Vagina (tissue), 2 donors: ENCODE measurements around the gene KIF3B. TPM values are rescaled to one million over a fixed set of nuclear protein-coding genes. Genes with fewer than 3 reads are reported as not detected.

Source experiments
- DNase-seq, 2 donors: peaks; one replicate each; pipeline ENCODE4 v3.0.0-alpha.2; 2017; ENCODE audit errors: extremely low spot score in 2 of 2
- H3K27ac ChIP-seq: fragments of 200-600 bp; sonication (generic); one replicate; pipeline ENCODE4 v1.5.1; 2019
- H3K27me3 ChIP-seq: fragments of 200-600 bp; sonication (generic); one replicate; pipeline ENCODE4 v1.5.1; 2019
- H3K36me3 ChIP-seq, 2 donors: fragments of 200-600 bp; sonication (generic); one replicate each; pipeline ENCODE4 v1.5.1; 2017 to 2019
- H3K4me1 ChIP-seq: fragments of 200-600 bp; sonication (generic); one replicate; pipeline ENCODE4 v1.5.1; 2019
- H3K4me3 ChIP-seq, 2 donors: fragments of 200-600 bp; sonication (generic); 1 replicate in 1 of 2; 2 replicates in 1 of 2; pipeline ENCODE4 v1.5.1; 2016 to 2019
- H3K9me3 ChIP-seq: fragments of 200-600 bp; sonication (generic); one replicate; pipeline ENCODE4 v1.5.1; 2019
- POLR2A ChIP-seq, 2 donors: fragments of 450-650 bp; IDR thresholded peaks; one replicate each; pipeline ENCODE4 v1.6.1; 2017; ENCODE audit warnings: antibody characterized with exemption in 2 of 2, mild to moderate bottlenecking in 2 of 2, moderate library complexity in 2 of 2
- POLR2AphosphoS5 ChIP-seq, 2 donors: sonication (generic); formaldehyde crosslinking; IDR thresholded peaks; one replicate each; pipeline ENCODE4 v1.9.0; 2017; ENCODE audit warnings: antibody characterized with exemption in 2 of 2, mild to moderate bottlenecking in 2 of 2, low read depth in 1 of 2; ENCODE audit not compliant: insufficient read depth in 1 of 2
- intact Hi-C: fragments of 100-400 bp; cut with DNase I; formaldehyde crosslinking; loops from one replicate; pipeline ENCODE4 v1.15.1; 2023
- total RNA-seq: library from RNA; depleted of rRNA; stranded (reverse); fragments of >200 nt; gene quantifications from one replicate; pipeline ENCODE4 v1.2.3, GENCODE V29; 2016
- TF ChIP-seq, protein P1 (sequence below), 3 experiments: fragments of 450-650 bp in 2 of 3; fragments of 200-600 bp in 1 of 3; sonication (generic) in 1 of 3; IDR thresholded peaks; one replicate each; pipeline ENCODE4 v1.5.1; 2017 to 2019; ENCODE audit warnings: antibody characterized with exemption in 3 of 3, mild to moderate bottlenecking in 2 of 3, moderate library complexity in 2 of 3

The KIF3B gene
- total RNA-seq, 1 donor from 2014 or later: 16.2 TPM

DNA sequence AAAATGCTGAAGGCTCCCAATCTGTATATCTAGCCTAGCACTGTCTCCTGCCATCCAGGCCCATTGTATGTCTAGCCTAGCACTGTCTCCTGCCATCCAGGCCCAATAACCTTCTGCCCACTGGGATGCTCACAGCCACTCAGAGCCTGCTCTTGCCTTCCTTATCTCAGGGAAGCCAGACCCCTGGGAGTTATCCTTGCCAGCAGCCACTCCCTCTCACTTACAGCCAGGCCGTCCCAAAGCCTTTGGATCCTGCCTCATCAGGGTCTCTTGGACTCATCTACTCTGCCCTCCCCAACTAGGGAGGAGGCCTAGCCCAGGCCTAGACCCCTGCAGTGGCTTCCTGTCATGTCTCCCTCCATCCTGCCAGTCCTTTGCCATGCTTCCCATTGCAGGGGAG lies 37.3 kb downstream of the KIF3B start:
- Histone ChIP-seq H3K36me3 (peaks cover 3 to 32% of the 10 kb centered on the region in 2 donors), H3K4me1 (no peaks in the 10 kb centered on the region), H3K27me3 (no peaks in the 10 kb centered on the region), H3K27ac (no peak overlapping the region), H3K4me3 (no peak overlapping the region), H3K9me3 (no peaks in the 10 kb centered on the region)
- no peak for TF ChIP-seq POLR2A (IDR thresholded peaks at IDR 0.05)
- TF ChIP-seq POLR2AphosphoS5 (IDR thresholded peaks at IDR 0.05; ENCODE audit: insufficient read depth in 1 of 2, low read depth in 1 of 2): no peak
- TF ChIP-seq, protein P1, sequence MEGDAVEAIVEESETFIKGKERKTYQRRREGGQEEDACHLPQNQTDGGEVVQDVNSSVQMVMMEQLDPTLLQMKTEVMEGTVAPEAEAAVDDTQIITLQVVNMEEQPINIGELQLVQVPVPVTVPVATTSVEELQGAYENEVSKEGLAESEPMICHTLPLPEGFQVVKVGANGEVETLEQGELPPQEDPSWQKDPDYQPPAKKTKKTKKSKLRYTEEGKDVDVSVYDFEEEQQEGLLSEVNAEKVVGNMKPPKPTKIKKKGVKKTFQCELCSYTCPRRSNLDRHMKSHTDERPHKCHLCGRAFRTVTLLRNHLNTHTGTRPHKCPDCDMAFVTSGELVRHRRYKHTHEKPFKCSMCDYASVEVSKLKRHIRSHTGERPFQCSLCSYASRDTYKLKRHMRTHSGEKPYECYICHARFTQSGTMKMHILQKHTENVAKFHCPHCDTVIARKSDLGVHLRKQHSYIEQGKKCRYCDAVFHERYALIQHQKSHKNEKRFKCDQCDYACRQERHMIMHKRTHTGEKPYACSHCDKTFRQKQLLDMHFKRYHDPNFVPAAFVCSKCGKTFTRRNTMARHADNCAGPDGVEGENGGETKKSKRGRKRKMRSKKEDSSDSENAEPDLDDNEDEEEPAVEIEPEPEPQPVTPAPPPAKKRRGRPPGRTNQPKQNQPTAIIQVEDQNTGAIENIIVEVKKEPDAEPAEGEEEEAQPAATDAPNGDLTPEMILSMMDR (IDR thresholded peaks at IDR 0.05): no peak
- intact Hi-C loops: no loop called here
- no peak for DNase-seq

DNA sequence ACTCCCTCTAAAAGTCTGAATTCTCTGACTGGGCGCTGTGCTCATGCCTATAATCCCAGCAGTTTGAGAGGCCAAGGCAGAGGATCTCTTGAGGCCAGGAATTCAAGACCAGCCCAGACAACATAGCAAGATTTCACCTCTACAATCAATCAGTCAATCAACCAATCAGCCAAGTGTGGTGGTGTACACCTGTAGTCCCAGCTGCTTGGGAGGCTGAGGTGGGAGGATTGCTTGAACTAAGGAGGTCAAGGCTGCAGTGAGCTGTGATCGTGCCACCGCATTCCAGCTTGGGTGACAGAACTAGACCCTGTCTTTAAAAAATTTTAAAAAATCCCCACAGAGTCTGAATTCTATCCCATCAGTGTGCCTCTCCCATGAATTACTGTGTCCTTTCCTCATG lies 37.9 kb downstream of the KIF3B start:
- Histone ChIP-seq H3K4me3 (no peak overlapping the region), H3K27me3 (no peaks in the 10 kb centered on the region), H3K36me3 (peaks cover 3 to 26% of the 10 kb centered on the region in 2 donors), H3K9me3 (no peaks in the 10 kb centered on the region), H3K4me1 (no peaks in the 10 kb centered on the region), H3K27ac (no peak overlapping the region)
- intact Hi-C loops: no loop called here
- no peak for DNase-seq
- TF ChIP-seq, protein P1 (IDR thresholded peaks at IDR 0.05): no peak
- TF ChIP-seq POLR2A (IDR thresholded peaks at IDR 0.05) (no peak), POLR2AphosphoS5 (IDR thresholded peaks at IDR 0.05; ENCODE audit: insufficient read depth in 1 of 2, low read depth in 1 of 2) (no peak)

DNA sequence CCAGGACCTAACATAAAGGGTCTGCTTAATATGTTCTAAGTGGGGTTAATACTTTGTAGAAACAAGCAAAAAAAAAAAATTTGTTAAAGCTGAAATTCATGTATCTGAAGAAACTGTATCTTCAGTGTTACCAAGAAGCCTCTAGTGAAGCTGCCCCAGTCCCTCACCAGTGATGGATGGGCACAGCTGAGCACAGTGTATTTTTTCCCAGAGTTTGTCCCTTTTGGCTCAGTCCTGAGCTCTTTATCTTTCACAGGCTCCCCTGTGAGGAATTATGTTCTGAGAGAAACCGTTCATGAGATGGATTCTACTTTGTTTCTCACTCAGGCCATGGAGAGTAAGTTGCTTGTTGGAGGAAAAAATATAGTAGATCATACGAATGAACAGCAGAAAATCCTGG lies 38.4 kb downstream of the KIF3B start:
- H3K36me3 ChIP-seq: peaks cover 3 to 21% of the 10 kb centered on the region in 2 donors
- no peaks in the 10 kb centered on the region for H3K27me3 ChIP-seq
- TF ChIP-seq POLR2AphosphoS5 (IDR thresholded peaks at IDR 0.05; ENCODE audit: insufficient read depth in 1 of 2, low read depth in 1 of 2): no peak
- TF ChIP-seq, protein P1 (IDR thresholded peaks at IDR 0.05): no peak
- no peak for TF ChIP-seq POLR2A (IDR thresholded peaks at IDR 0.05)
- H3K4me1 ChIP-seq: no peaks in the 10 kb centered on the region
- DNase-seq: no peak
- no peak overlapping the region for H3K27ac ChIP-seq
- intact Hi-C loops: no loop called here
- no peak overlapping the region for H3K4me3 ChIP-seq
- H3K9me3 ChIP-seq: no peaks in the 10 kb centered on the region

DNA sequence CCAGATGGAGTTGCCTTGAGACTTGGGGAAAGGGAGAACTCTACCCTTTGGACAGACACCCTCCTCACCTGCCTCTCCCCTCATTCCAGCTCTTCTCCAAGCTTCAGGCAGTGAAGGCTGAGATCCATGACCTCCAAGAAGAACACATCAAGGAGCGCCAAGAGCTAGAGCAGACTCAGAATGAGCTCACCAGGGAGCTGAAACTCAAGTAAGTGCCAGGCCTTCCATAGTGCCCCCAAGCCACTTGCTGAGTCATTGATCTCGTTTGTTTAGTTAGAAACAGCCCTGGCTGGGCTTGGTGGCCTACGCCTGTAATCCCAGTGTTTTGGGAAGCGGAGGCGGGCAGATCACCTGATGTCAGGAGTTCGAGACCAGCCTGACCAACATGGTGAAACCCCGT lies 39.2 kb downstream of the KIF3B start:
- intact Hi-C loops: no loop called here
- H3K9me3 ChIP-seq: no peaks in the 10 kb centered on the region
- H3K36me3 ChIP-seq: peaks cover 3 to 20% of the 10 kb centered on the region in 2 donors
- H3K4me1 ChIP-seq: no peaks in the 10 kb centered on the region
- no peak for DNase-seq
- no peak overlapping the region for H3K4me3 ChIP-seq
- no peaks in the 10 kb centered on the region for H3K27me3 ChIP-seq
- no peak overlapping the region for H3K27ac ChIP-seq
- TF ChIP-seq POLR2A (IDR thresholded peaks at IDR 0.05) (no peak), POLR2AphosphoS5 (IDR thresholded peaks at IDR 0.05; ENCODE audit: insufficient read depth in 1 of 2, low read depth in 1 of 2) (no peak)
- TF ChIP-seq, protein P1 (IDR thresholded peaks at IDR 0.05): no peak

DNA sequence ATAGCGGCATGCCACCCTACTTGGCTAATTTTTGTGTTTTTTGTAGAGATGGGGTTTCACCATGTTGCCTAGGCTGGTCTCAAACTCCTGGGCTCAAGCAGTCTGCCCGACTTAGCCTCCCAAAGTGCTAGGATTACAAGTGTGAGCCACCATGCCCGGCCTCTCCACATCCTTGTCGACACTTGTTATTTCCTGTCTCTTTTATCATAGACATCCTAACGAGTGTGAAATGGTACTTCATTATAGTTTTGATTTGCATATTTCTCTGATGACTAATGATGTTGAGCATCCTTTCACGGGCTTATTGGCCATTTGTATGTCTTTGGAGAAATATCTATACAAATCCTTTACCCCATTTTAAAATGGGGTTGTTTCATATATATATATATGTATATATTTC lies 41.6 kb downstream of the KIF3B start:
- Histone ChIP-seq H3K27ac (no peak overlapping the region), H3K27me3 (no peaks in the 10 kb centered on the region), H3K9me3 (no peaks in the 10 kb centered on the region), H3K36me3 (peaks cover 3 to 20% of the 10 kb centered on the region in 2 donors), H3K4me1 (no peaks in the 10 kb centered on the region), H3K4me3 (no peak overlapping the region)
- TF ChIP-seq POLR2A (IDR thresholded peaks at IDR 0.05): no peak
- TF ChIP-seq, protein P1 (IDR thresholded peaks at IDR 0.05): no peak
- TF ChIP-seq POLR2AphosphoS5 (IDR thresholded peaks at IDR 0.05; ENCODE audit: insufficient read depth in 1 of 2, low read depth in 1 of 2): no peak
- DNase-seq: no peak
- intact Hi-C loops: no loop called here
